ENCODE results near the gene TLCD1. TPM values are rescaled to one million over a fixed set of nuclear protein-coding genes. Genes with fewer than 3 reads are reported as not detected.
A peak's percentile ranks its signal among the peaks of the same experiment; 100 is the strongest.

The TLCD1 gene
- total and polyA plus RNA-seq, 4 experiments from 2014 or later, result 0.52 to 2.2 (median 1.0) TPM; not detected in 1

- Mint-ChIP-seq H3K27me3 (no peaks in the 10 kb centered on the region), H3K4me1 (peaks cover 8 to 29% (median 18%) of the 10 kb centered on the region in 4 donors), H3K27ac (peak overlapping the region in 2 of 7 donors; percentile 29 to 92), H3K9me3 (no peaks in the 10 kb centered on the region), H3K4me3 (no peak overlapping the region), H3K36me3 (peaks cover 0 to 22% of the 10 kb centered on the region in 2 donors)
- Histone ChIP-seq H3K9me3 (ENCODE audit: control insufficient read depth in 1 of 2, low read length in 2 of 2) (no peaks in the 10 kb centered on the region), H3K27ac (ENCODE audit: low read depth, low read length) (no peak overlapping the region), H3K4me3 (ENCODE audit: low read length in 2 of 2) (no peak overlapping the region), H3K36me3 (ENCODE audit: insufficient read depth, low read length) (peaks cover 23% of the 10 kb centered on the region), H3K4me1 (ENCODE audit: insufficient read depth, low read length) (peaks cover 28% of the 10 kb centered on the region), H3K27me3 (ENCODE audit: insufficient read depth, low read length) (no peaks in the 10 kb centered on the region)
- intact Hi-C loops (cut with micrococcal nuclease), result no loop called here
- DNase-seq, result no peak
- POLR2A ChIA-PET (ENCODE audit: partially characterized antibody), result interaction anchor here (19.4 kb wide), 1 partner anchor 23 kb away, joined by 528 read pairs; the partner anchor contains the start of genes NEK8, RPL23A and TLCD1
- CTCF ChIA-PET (ENCODE audit: partially characterized antibody), result interaction anchor here (0.9 to 13.1 kb wide), 3 partner anchors 17 to 28 kb away, joined by 3 to 492 read pairs (median 6); partner anchors contain the start of genes NEK8, RPL23A and TLCD1
Measured at GRCh38 chr17:28747051-28747691, 21.1 kb upstream of the TLCD1 start.

GRCh38 chr17:28746611-28747050 is 20.6 kb upstream of the TLCD1 start:
- H3K36me3 Mint-ChIP-seq, result peaks cover 0 to 22% of the 10 kb centered on the region in 2 donors
- POLR2A ChIA-PET (ENCODE audit: partially characterized antibody), result interaction anchor here (19.4 kb wide), 1 partner anchor 22 kb away, joined by 528 read pairs; the partner anchor contains the start of genes NEK8, RPL23A and TLCD1
- no peak overlapping the region for H3K4me3 ChIP-seq (ENCODE audit: low read length in 2 of 2)
- no peaks in the 10 kb centered on the region for H3K27me3 ChIP-seq (ENCODE audit: insufficient read depth, low read length)
- peaks cover 23% of the 10 kb centered on the region for H3K36me3 ChIP-seq (ENCODE audit: insufficient read depth, low read length)
- peak overlapping the region in 6 of 7 donors; percentile 74 to 95 (median 79) for H3K27ac Mint-ChIP-seq
- intact Hi-C loops (cut with micrococcal nuclease), result no loop called here
- H3K4me1 ChIP-seq (ENCODE audit: insufficient read depth, low read length), result peaks cover 28% of the 10 kb centered on the region
- H3K4me1 Mint-ChIP-seq, result peaks cover 8 to 29% (median 18%) of the 10 kb centered on the region in 4 donors
- H3K4me3 Mint-ChIP-seq, result peak overlapping the region in 5 of 8 donors; percentile 28 to 91 (median 55)
- CTCF ChIA-PET (ENCODE audit: partially characterized antibody), result interaction anchor here (1.0 to 13.1 kb wide), 4 partner anchors 17 to 170 kb away, joined by 3 to 492 read pairs (median 6); partner anchors contain the start of genes NEK8 and TLCD1
- H3K9me3 ChIP-seq (ENCODE audit: control insufficient read depth in 1 of 2, low read length in 2 of 2), result no peaks in the 10 kb centered on the region
- no peaks in the 10 kb centered on the region for H3K9me3 Mint-ChIP-seq
- H3K27ac ChIP-seq (ENCODE audit: low read depth, low read length), result peak overlapping the region; percentile 67
- H3K27me3 Mint-ChIP-seq, result no peaks in the 10 kb centered on the region
- no peak for DNase-seq

- ChIA-PET POLR2A (ENCODE audit: partially characterized antibody) (interaction anchor here (1.8 to 19.4 kb wide), 4 partner anchors 11 to 206 kb away, joined by 8 to 528 read pairs (median 12); partner anchors contain the start of genes NEK8, PHF12, PROCA1 and RPL23A), CTCF (ENCODE audit: partially characterized antibody) (interaction anchor here (0.7 to 13.1 kb wide), 8 partner anchors 15 to 220 kb away, joined by 3 to 492 read pairs (median 4); partner anchors contain the start of genes NEK8 and TLCD1)
- Mint-ChIP-seq H3K27me3 (no peaks in the 10 kb centered on the region), H3K36me3 (peaks cover 0 to 22% of the 10 kb centered on the region in 2 donors), H3K9me3 (no peaks in the 10 kb centered on the region), H3K4me1 (peaks cover 8 to 29% (median 18%) of the 10 kb centered on the region in 4 donors), H3K4me3 (peak overlapping the region in 7 of 8 donors; percentile 38 to 91 (median 59)), H3K27ac (peak overlapping the region; percentile 74 to 97 (median 92))
- peaks cover 28% of the 10 kb centered on the region for H3K4me1 ChIP-seq (ENCODE audit: insufficient read depth, low read length)
- DNase-seq, result no peak
- intact Hi-C loops (cut with micrococcal nuclease), result no loop called here
- H3K27me3 ChIP-seq (ENCODE audit: insufficient read depth, low read length), result no peaks in the 10 kb centered on the region
- H3K9me3 ChIP-seq (ENCODE audit: control insufficient read depth in 1 of 2, low read length in 2 of 2), result no peaks in the 10 kb centered on the region
- H3K27ac ChIP-seq (ENCODE audit: low read depth, low read length), result peak overlapping the region; percentile 67
- H3K4me3 ChIP-seq (ENCODE audit: low read length in 2 of 2), result no peak overlapping the region
- H3K36me3 ChIP-seq (ENCODE audit: insufficient read depth, low read length), result peaks cover 23% of the 10 kb centered on the region
Measured at GRCh38 chr17:28745786-28746411, 19.9 kb upstream of the TLCD1 start.

GRCh38 chr17:28744972-28745785 is 19.1 kb upstream of the TLCD1 start:
- no peaks in the 10 kb centered on the region for H3K9me3 Mint-ChIP-seq
- H3K4me3 ChIP-seq (ENCODE audit: low read length in 2 of 2), result peak overlapping the region; percentile 64 to 81
- H3K4me1 ChIP-seq (ENCODE audit: insufficient read depth, low read length), result peaks cover 28% of the 10 kb centered on the region
- ChIA-PET POLR2A (ENCODE audit: partially characterized antibody) (interaction anchor here (0.8 to 19.4 kb wide), 11 partner anchors 10 to 207 kb away, joined by 3 to 528 read pairs (median 4); partner anchors contain the start of genes BLTP2, NEK8, PHF12 and PROCA1), CTCF (ENCODE audit: partially characterized antibody) (interaction anchor here (0.7 to 13.1 kb wide), 6 partner anchors 15 to 220 kb away, joined by 3 to 492 read pairs (median 4); partner anchors contain the start of genes NEK8 and TLCD1)
- H3K9me3 ChIP-seq (ENCODE audit: control insufficient read depth in 1 of 2, low read length in 2 of 2), result no peaks in the 10 kb centered on the region
- peak overlapping the region; percentile 67 for H3K27ac ChIP-seq (ENCODE audit: low read depth, low read length)
- peak overlapping the region; percentile 87 to 92 (median 90) for H3K4me3 Mint-ChIP-seq
- no peaks in the 10 kb centered on the region for H3K27me3 Mint-ChIP-seq
- peaks cover 23% of the 10 kb centered on the region for H3K36me3 ChIP-seq (ENCODE audit: insufficient read depth, low read length)
- no peaks in the 10 kb centered on the region for H3K27me3 ChIP-seq (ENCODE audit: insufficient read depth, low read length)
- intact Hi-C loops (cut with micrococcal nuclease), result loop anchor here (1.0 kb wide), 1 partner anchor 17 kb away; the partner anchor contains the start of gene NEK8
- H3K4me1 Mint-ChIP-seq, result peaks cover 8 to 27% (median 18%) of the 10 kb centered on the region in 4 donors
- peak overlapping the region; percentile 90 to 98 (median 96) for H3K27ac Mint-ChIP-seq
- H3K36me3 Mint-ChIP-seq, result peaks cover 0 to 21% of the 10 kb centered on the region in 2 donors
- peak; percentile 25 to 59 (median 37) for DNase-seq

DNA sequence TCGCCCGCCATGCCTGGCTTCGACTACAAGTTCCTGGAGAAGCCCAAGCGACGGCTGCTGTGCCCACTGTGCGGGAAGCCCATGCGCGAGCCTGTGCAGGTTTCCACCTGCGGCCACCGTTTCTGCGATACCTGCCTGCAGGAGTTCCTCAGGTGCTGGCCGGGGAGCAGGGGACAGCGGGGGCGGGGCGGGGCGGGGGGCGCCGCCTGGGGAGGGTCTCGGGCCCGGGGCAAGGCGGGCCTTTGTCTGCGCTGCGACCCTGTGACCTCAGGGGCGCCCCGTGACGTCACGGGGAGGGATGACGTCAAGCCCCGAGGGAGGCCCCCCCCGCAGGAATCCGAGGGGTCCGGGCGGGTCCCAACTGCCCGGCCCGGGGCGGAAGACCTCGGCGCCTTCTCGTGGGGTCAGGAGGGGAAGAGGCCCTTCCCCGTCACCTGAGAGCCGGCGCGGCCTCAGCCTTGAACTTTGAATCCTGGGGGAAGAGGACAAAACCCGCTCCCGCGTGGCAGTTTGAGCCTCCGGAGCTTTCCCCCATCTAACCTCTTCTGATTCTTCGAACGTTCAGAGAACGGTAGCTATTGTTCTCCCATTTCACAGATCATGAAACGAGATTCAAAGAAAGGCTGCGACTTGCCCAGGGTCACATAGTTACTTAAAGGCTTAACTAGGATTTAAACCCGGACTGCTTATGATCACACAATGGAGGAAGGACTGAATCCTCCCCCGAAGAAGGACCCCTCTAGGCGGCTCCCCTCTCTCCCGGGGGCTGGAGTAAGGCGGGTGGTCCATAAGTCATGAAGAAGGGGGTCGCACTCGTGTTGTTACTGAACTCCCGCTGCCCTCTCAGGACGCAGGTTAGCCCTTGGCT is 18.3 kb upstream of the TLCD1 start:
- Mint-ChIP-seq H3K4me3 (peak overlapping the region; percentile 87 to 92 (median 90)), H3K27ac (peak overlapping the region; percentile 90 to 98 (median 96)), H3K27me3 (no peaks in the 10 kb centered on the region), H3K4me1 (peaks cover 7 to 27% (median 15%) of the 10 kb centered on the region in 4 donors), H3K9me3 (no peaks in the 10 kb centered on the region), H3K36me3 (peaks cover 0 to 17% of the 10 kb centered on the region in 2 donors)
- Histone ChIP-seq H3K4me1 (ENCODE audit: insufficient read depth, low read length) (peaks cover 28% of the 10 kb centered on the region), H3K9me3 (ENCODE audit: control insufficient read depth in 1 of 2, low read length in 2 of 2) (no peaks in the 10 kb centered on the region), H3K4me3 (ENCODE audit: low read length in 2 of 2) (peak overlapping the region; percentile 64 to 81), H3K36me3 (ENCODE audit: insufficient read depth, low read length) (peaks cover 20% of the 10 kb centered on the region), H3K27ac (ENCODE audit: low read depth, low read length) (peak overlapping the region; percentile 67), H3K27me3 (ENCODE audit: insufficient read depth, low read length) (no peaks in the 10 kb centered on the region)
- ChIA-PET CTCF (ENCODE audit: partially characterized antibody) (interaction anchor here (1.7 to 13.1 kb wide), 2 partner anchors 18 to 23 kb away, joined by 4 to 492 read pairs; partner anchors contain the start of genes NEK8 and TLCD1), POLR2A (ENCODE audit: partially characterized antibody) (interaction anchor here (0.8 to 19.4 kb wide), 13 partner anchors 9 to 208 kb away, joined by 3 to 528 read pairs (median 4); partner anchors contain the start of genes BLTP2, NEK8, PHF12 and PROCA1)
- peak in 4 of 5 donors; percentile 54 to 72 (median 64) for DNase-seq
- intact Hi-C loops (cut with micrococcal nuclease), result loop anchor here (1.0 kb wide), 1 partner anchor 16 kb away; the partner anchor contains the start of gene NEK8
